NCI-H187 (cell line): ENCODE results near the gene SP140L.
"Not testable (repeated sequence)": the region's sequence is repeated elsewhere in the genome, so short reads cannot be mapped to it uniquely, and the experiment has no call there.

Experiments
- DNase-seq, 2 experiments: peaks; one replicate each; lab custom pipeline; 2025; lab: John Stamatoyannopoulos, UW

The SP140L gene

GRCh38 chr2:230326453-230327417 lies at the start of gene SP140L:
TSS of gene SP140L (plus strand) at chr2:230327193. CDS start at chr2:230327270, 77 bp downstream.
- DNase-seq: no peak

DNA sequence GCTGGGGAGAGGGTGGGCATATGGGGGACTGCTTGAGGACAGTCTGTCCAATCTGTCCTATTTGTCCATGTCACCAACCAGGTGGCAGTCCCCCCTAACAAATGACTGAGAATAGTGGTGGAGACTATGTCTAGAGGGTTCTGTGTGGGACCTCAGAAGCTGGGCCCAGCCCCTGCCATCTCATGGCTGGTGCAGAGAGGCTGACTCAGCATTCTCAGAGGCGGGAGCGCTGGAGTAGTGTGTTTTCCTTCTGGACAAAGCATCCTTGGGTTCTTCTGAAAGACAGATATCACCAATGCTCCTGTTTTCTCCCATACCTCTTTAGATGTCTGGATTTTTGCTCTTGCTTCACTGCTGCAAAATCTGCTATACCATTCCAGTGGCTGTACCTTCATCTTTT lies 44.1 kb upstream of the SP140L start:
- DNase-seq: no peak

DNA sequence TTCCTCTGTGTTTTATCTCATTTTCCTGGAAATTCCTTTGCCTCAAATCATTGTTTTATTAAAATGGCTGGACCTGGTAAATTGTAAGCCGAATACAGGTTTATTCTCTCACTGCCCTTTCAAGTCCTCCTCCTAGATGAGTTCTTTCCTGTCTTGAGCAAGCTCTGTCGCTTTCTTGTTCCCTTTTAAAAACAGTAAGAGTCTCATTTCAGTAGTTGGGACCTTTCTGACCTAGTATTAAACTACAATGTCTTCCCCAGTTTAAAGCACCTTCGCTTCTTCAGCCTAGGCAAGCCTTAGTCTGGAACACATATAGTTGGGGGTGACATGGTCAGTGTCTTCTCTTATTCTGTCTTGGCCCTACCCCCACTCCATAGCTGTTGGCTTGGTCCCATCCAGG lies 40.9 kb upstream of the SP140L start:
- no peak for DNase-seq

DNA sequence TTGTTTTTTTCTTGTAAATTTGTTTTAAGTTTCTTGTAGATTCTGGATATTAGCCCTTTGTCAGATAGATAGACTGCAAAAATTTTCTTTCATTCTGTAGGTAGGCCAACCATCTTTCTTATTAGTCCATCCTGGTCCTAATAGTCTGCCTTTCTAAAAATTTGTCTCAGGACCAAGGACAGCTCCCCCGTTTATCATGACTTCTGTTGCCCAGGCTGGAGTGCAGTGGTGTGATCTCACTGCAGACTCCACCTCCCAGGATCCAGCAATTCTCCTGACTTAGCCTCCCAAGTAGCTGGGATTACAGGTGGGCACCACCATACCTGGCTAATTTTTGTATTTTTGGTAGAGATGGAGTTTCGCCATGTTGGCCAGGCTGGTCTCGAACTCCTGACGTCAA lies 37.7 kb upstream of the SP140L start:
- not testable (repeated sequence) for DNase-seq

DNA sequence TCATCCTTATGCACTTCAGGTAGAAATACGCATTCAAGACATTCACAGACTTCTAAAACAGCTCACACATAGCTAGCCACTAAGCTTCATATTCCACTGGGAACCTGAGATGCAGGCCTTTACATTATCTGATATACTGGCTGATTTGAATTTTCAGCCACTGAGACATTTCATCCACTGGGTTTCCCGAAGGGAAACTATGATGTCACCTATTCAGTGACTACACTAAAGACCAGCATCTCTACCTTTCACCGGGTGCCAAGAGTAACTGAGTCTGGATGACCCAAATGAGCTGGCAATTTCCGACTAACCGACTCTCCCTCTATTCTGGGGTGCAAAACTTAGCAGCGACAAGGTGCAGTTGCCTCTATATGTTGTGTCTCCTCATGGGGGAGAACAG lies 31.8 kb upstream of the SP140L start:
- DNase-seq: no peak

DNA sequence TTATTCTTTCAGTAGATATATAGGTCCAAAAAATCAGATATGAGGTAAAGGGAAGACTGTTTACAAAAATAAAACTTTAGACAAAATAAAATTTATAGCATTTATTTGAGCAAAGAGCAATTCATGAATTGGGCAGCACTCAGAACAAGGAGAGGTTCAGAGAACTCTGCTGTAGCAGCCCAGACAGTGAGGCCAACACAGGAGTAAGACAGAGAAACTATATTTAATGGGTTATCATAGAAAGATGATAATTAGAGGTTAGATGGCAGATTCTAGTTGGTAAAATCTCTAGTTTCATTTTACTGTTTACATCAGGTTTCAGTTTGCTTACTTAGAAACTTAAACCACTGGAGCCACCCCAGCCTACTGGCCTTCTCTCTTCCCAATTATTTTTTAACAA lies 30.1 kb upstream of the SP140L start:
- no peak for DNase-seq

DNA sequence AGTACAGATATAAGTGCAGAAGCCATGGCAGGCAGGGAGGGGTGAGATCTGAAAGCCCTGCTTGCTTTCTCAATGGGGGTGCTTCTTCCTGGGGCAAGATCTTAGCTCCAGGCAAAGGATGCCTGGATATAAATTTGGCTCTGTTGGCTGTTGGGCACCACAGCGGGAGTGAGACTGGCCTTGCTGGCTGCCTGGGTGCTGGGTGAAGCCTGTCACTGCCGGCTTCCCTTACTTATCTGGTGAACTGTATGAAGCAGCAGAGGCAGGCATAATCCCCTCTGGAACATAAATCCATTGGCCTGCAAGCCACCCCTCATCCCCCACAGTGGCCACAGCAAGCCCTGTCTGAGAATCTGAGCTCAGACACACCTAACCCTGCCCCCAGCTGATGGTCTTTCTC lies 27.4 kb upstream of the SP140L start:
- DNase-seq: no peak

DNA sequence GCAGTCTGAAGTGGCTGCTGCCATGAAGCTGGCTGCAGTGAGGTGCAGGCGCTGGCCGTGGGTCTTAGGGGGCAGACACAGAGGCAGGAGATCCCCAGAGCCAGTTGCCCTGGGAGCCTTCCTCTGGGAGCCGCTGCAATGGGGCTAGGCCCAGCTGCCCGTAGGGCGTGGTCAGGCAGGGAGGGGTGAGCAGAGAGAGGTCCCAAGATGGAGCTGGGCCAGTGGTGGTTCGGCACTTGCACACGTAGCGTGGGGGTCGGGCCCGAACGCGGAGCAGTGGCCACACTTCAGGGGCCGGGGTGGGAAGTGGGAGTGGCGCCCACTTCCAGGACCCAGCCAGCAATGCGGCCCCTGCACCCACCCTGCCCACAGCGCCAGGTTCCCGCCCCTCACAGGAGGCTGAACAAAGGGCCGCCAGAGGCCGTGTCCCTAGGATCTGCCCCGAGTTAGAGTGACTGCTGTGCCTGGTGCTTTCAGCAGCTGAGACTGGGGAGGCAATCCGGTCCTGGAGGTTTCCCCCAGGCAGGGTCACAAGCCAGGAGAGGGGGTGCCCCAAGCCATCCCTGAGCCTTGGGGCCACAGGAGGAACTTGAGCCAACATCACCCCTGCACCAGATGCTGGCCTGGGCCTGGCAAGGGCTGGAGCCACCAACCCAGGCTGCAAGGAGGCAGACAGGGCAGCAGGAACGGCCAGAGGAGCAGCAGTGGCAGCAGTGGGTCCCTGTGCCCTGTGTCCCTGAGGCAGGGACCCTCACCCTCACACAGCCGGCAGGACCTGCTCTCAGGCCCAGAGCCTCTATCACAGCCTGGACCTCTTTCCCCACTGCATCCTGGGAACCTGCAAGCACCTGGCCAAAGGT lies 21.3 kb upstream of the SP140L start:
- DNase-seq: no peak

DNA sequence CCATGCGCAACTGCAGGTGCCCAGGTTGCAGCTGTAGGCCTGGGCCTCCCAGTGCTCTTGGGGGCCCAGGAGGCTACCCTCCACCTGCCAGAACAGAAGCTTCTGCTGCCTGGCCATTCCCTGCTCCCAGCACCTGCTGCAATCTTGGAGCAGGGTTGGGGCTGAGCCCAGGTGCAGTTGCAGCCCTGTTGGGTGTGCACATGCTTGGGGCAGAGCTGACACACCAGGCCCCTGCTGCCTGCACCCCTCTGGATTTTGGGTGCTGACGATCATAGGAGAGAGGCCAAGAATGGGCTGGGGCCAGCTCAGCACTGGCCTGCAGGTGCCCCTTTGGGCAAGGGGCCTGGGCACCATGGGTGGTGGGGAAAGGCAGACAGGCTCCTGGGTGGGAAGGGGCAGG lies 20.5 kb upstream of the SP140L start:
- DNase-seq: no peak

- DNase-seq: no peak
These were observed 19.5 kb upstream of the SP140L start for GRCh38 chr2:230307485-230307884.

GRCh38 chr2:230308402-230309000 lies 18.5 kb upstream of the SP140L start:
- DNase-seq: no peak

GRCh38 chr2:230310792-230311191 lies 16.2 kb upstream of the SP140L start:
- DNase-seq: not testable (repeated sequence)

DNA sequence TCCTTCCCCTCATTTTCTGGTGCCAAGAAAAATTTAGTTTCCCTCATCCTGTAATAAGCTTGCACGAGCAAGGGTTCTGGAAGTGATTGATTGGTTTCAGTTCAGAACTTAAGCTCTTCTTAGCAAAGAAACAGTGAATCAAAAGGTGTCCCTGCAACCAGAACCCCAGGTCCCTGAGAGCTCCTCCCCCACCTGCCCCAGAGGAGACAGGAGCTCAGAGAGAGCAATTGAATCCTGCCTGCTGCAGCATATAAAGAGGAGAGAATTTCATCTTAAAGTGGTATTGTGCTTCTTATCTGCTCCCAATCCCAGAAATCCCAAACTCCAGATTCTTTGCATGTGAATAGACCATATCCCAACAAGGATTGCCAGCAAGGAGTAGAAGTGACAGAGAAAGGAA lies 15.4 kb upstream of the SP140L start:
- DNase-seq: not testable (repeated sequence)

- no peak for DNase-seq
These were observed 14.4 kb upstream of the SP140L start for GRCh38 chr2:230312638-230313037.

- no peak for DNase-seq
These were observed 9.6 kb upstream of the SP140L start for GRCh38 chr2:230317366-230317765.

- DNase-seq: no peak
These were observed 8.5 kb upstream of the SP140L start for GRCh38 chr2:230318190-230319121.

GRCh38 chr2:230319211-230319862 lies 7.7 kb upstream of the SP140L start:
- no peak for DNase-seq

- DNase-seq: no peak
These were observed 6.0 kb upstream of the SP140L start for GRCh38 chr2:230321031-230321430.

GRCh38 chr2:230322561-230323384 lies 4.2 kb upstream of the SP140L start:
- no peak for DNase-seq
